Measurements from ENCODE around the gene CCDC141.

CCDC141 gene

DNA sequence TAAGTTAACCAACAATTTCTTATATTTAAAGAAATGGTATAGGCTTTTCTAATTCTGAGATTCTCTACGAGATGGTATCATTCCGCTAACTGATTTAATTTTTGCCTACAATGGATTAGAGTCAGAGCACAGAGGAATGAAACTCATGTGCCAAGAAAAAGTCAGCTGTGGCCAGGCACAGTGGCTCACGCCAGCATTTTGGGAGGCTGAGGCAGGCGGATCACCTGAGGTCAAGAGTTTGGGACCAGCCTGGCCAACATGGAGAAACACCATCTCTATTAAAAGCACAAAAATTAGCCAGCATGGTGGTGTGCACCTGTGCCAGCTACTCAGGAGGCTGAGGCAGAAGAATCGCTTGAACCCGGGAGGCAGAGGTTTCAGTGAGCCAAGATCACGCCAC lies 225.8 kb downstream of the CCDC141 start:
- no peak for DNase-seq

DNA sequence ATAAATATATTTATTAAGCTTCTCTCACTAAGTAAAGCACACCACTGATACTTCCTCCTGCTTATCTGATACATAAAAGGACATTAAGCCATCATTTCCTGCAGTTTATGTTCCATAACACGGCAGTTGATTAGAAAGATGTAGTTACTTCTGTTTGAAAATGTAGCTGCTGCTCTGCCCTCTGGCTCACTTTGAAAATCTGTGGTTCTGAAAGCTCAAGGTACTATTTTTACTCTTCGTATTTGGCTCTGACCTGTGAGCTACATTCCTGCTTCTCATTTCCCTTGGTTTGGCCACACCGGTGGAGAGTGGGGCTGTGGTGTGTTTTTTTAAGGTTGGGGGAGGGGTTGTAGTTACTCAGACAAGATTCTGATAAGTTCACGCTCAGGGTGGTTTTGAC lies 229.9 kb downstream of the CCDC141 start:
- no peak for DNase-seq

DNA sequence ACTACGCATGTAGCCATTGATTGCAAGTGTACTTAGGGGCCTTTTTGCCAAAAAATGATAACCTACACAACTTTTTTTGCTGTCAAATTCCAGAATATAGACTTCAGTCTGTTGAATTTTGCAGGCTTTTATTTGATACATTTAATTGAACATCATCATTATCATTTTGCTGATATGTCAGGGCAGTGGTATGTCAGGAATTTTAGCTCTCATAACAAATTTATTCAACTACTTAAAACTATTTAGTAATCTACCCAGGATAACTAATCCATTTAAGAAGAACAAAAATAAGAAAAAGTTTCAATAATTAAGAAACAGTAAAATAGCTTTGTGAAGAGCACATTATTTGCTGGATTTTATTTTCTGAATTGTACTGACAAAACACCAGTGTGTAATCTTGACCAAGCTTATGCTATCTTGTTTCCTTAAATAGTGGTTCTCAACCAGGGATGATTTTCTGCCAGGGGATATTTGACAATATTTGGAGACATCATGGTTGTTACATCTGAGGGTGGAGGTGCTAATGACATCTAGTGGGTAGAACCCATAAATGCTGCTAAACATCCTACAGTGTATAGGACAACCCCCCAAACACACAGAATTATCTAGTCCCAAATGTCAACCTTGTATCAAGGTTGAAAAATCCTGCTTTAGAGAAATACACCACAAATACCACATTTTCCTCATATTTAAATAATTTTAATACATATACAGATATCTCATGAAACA lies 230.6 kb downstream of the CCDC141 start:
- DNase-seq = no peak

DNA sequence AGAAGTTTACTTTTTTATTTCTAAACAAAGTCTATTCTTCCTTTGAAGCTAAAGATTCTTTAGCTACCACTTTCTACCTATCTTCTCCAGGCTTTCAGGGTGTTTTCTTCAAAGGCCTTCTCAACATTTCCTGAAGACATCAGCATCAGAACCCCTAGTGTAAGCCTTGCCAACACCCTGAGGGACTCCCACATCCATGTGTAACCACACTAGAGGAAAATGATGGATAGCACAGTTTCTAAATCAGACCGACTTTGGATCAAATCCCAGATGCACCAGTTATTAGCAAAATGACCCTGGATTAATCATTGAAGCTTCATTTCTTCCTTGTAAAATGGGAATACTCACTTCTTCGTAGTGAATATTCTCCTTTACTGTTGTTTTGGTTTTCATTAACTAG lies 238.0 kb downstream of the CCDC141 start:
- no peak for DNase-seq

DNA sequence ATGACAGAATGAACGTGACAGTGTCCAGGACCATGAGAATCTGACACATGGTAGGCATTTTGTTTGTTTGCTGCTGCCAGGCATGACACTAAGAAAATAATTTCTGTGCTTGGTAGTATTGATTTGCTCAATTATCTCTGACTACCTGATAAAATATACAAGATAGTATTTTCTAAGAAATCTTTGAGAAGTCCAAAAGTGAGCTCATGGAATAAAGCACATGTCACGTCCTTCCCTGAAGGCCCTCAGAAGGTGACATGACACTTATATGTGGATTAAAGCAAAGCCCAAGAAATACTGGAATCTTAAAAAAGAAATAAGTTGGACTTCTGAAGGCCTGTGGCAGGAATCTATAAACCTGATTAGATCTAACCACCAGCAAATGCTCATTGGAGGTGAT lies 238.9 kb downstream of the CCDC141 start:
- no peak for DNase-seq

DNA sequence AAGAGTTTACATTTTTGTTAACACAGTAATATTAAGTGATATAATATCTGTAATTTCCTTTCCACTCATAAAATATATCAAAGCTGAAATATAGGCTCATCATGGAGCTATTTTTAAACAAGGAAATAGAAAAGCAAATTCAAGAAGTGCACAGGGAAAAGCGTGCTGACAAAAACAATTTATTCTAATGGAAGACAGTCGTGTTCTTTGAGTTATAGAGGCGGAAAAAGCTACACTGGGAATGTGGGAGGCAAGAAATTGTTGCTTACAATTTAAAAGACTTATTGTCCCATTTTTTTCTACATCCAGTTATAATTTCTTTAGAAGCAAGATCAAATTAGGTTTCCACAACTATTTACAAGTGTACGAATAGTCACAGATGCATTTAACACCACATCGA lies 239.5 kb downstream of the CCDC141 start:
- DNase-seq = no peak

DNA sequence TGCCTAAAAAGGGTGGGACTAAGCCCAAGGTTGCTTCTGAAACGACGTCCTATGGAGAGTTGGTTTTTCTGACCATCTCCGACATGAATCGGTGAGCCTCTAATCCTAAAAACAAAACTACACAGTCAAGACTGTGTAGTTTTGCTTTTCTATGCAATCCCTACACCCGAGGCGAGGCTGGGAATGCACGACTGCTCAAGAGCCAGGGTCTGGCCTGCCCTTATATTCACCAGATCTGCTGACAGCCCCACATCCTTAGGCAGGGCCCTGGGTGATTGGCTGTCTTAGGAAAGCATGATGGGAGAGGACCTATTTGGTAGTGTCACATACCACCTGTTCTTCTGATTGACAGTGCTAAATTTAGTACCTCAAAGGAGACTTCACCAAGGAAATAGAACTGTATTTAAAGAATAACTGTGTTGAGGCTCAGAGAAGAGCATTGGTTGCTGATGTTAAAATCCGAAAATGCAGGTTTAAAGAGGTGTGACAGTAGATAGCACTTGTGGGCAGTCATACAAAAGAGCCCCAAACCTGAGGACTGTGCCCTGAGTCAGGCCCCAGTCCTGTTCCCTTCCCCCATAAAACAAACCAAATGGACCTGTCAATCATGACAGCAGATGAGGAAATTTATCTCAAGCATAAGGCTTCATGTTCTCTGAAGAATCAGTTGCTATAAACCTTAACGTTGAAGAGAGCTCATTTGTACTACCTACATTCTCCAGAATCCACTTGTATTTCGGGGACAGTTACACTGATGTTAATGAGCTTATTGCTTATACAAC lies 242.5 kb downstream of the CCDC141 start, which contains the start of gene TTN:
Gene TTN (minus strand): TSS at position 197 of the 782 bp plus-strand sequence. CDS start 2,781 bp downstream, outside the sequence.
- DNase-seq = no peak

DNA sequence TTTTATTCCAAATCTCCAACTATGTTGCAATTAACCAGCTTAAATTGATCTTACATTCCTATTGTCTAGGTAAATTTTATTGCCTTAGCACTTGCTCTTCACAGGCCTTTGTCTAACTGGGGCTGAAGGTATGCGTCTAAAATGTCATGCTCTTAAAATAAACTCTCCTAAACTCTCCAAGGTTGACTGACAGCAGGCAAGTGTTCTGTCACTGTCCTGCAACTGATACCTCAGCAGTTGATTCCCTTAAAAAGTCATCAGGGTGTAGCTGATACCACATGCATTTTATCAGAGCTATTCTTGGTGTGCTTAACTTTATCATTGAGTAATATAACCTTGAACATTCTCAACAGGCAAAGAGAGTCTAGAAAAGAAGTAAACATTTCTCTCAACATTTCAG lies 243.4 kb downstream of the CCDC141 start:
- no peak for DNase-seq

DNA sequence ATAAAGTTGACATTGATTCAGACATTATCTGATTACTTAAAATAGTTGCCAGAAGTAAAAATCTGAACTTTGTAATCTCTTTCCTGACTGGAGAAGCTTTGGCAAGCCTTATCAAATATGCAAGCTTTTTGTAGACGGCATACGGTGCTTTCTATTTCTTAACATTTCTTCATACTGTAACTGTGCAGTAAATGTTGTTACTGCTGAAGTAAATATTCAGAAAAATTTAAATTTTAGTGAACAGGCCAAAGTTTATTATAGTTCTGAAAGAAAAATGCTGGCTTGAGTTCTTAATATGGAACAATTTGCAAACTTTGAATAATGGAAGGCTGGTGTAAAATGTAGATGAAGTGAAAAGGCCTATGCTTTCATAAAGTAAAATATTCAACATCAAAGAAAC lies 244.5 kb downstream of the CCDC141 start:
- DNase-seq = no peak

DNA sequence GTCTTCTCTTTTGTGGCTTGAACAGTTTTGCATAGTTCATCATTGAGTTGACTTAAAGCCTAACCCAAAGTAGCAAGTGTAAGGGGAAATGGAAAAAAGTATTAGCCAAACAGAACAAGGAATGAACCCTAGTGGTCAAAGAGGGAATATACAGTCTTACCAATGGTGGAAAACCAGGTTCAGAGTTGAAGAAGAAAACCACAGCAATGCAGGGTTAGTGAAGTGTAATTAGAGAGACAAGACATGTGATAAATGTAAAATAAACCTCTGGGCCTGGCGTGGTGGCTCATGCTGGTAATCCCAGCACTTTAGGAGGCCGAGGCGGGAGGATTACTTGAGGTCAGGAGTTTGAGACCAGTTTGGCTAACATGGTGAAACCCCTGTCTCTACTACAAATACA lies 245.1 kb downstream of the CCDC141 start:
- DNase-seq = peak; percentile 15

DNA sequence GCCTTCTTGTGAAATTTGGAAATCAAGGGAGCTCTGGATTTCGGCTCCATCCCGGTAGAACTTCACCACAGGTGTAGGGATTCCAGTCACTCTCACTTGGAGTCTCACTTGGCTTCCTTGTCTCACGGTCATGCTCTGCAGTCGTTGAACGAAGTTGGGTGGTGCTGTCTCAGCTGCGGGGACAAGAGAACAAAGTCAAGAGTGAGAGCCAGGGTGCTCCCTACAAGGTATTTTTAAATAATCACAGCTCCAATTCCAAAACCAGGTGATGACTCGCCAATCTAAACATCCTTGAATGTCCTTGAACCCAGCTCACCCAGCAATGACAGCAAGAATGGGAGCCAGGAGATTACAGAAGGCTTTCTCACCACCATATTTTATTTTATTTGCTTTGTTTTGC lies 249.4 kb downstream of the CCDC141 start:
- no peak for DNase-seq

DNA sequence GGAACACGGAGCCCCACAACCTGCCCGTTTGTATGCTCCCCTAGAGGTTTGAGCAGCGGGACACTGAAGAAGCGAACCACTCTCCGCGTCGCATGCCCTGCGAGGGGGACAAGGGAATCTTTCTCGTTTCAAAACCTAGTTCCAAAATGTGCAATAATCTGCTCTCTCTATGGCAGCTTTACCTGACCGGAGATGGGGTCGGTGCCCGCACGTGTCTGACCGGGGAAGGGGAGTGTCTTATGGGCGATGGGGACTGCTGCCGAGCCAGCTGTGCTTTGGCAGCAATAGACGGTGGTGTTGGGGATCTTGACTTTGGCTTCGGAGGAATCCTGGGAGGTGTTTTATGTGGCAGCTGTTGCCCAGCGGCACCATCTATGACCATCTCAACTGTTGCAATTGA lies 250.6 kb downstream of the CCDC141 start:
- no peak for DNase-seq

DNA sequence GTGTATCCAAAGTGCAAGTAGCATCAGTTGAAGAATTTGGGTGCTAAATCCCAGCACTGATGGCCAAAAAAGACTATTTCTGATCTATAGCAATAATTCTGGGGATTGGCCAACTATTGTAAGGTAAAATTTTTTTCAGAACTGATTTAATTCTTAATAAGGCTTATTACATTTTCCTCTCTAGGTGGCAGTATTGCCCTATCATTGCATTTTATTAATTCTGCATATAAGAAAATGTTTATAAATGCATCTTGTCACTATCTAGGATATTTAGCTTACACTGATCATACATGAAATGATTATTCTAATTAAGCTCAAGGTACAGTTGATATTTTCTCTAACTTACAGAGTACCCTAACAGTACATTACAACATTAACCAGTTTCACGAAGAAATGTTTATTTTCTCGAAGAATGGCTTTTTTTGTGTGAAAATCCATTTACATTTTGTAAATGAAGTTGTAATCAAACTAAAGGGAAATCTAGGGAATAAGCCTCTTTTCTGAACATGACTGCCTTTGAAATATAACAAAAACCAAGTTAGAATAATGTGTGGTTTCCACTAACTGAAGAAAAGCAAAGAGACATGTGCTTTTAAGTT lies 253.8 kb downstream of the CCDC141 start:
- DNase-seq = peak; percentile 39

DNA sequence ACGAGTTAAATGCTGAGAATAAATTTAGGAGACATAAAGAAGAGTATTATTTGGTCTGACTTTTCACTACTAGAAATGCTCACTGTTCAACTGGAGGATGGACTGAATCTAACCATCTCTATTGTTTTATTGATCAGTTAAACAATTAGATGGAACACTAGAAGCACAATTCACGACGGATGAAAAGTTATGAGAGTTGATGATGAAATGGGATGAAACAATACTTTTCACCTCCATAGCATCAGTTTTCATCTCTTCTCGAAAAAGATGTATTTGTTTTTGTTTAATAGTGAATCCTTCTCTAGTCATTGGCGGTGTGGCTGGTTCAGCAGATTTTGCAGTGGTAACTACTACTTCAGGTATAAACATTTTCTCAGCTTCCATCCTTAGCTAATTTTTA lies 262.0 kb downstream of the CCDC141 start:
- DNase-seq = no peak

DNA sequence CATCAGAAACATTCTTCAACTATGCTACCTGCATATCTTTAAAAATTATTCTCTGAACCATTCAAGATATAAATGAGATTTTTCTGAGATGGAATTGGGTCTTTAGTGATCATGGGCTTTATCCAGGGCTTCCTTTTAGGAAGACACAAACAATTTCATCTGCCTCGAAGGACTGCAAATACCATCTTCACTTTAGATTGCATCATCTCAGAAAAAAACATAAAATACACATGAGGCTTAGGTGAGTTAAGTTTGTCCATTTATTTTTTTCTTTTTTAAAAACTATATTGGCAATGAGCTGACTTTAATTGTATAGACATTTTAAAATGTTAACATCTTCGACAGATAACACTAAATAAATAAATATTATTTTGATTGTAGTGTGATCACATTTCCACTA lies 262.8 kb downstream of the CCDC141 start:
- DNase-seq = no peak

DNA sequence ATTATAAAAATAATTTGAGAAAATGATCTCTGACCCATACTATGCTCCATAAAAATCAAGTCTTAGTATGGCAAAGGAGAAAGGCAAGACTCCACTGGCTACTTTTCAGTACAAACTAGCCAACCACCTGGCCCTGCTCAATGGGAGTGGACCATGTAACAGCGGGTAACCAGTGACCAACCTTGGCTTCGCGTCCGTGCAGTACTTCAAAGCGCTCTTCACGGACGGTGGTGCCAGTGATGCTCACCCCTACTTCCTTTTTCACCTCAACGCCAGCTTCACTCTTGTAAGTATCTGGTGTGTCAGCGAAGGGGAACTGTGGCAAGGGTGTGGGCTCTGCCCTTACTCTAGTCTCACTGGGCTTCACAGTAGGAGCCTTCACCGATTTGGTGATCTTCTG lies 266.0 kb downstream of the CCDC141 start:
- DNase-seq = no peak

DNA sequence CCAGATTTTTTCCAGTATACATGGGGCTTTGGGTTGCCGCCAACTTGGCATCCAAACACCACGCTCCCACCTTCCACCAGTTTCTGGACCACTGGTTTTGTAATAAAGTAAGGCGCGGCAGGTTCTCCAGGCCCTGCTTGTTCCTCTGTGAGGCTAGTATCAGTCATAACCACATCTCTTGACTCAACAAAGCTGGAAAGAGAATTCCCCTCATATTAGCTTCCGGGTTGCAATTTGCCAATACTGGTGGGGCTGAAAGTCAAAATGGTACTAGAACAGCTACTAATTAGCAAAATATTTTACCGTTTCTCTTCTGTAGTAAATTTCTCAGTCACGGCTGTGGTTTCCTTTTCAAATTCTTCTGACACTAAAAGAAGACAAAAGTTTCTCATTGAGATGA lies 267.7 kb downstream of the CCDC141 start:
- no peak for DNase-seq

Measured in NCI-H1105 treated with DMSO at 0.1 percent for 48 hours (cell line).